ENCODE measurements around the gene RRP9. TPM values are rescaled to one million over a fixed set of nuclear protein-coding genes. Genes with fewer than 3 reads are reported as not detected.
"Not testable (repeated sequence)": the region's sequence is repeated elsewhere in the genome, so short reads cannot be mapped to it uniquely, and the experiment has no call there.

RRP9 gene
- polyA plus RNA-seq, 3 donors: 18.0 to 22.6 (median 20.3) TPM

DNA sequence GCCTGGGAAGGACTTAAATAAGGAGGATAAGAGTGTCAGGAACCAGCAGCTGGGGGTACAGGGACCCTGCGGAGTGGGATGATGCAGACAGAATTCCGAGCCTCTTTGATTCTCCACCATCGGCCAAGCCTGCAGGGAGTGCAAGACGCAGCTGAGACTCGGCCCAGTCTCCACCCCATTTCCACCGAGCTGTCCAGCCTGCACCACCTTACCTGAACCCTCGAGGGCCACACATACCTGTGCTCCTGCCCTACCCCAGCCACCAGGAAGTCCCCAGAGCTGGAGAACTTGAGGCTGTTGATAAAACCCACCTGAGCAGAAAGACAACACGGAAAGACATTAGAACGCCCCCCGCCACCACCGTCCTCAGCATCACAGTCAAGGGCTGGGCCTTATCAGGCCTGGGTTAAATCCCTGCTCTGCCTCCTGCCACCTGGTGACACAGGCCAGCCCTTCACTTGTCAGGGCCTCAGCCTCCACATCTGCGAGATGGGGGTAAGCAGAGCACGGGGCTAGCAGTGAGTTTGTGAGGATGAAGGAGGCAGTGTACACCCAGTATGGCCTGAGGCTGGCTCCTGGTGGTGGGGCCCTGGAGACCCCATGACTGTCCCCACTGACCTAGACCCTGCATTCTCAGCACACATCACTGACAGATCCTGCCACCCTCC is 8.1 kb downstream of the RRP9 start:
- DNase-seq (ENCODE audit: extremely low read depth in 1 of 11, low read depth in 9 of 11, low spot score in 4 of 11): no peak

GRCh38 chr3:51932471-51933370 is 9.0 kb downstream of the RRP9 start:
- DNase-seq (ENCODE audit: extremely low read depth in 1 of 11, low read depth in 9 of 11, low spot score in 4 of 11): no peak

- DNase-seq (ENCODE audit: extremely low read depth in 1 of 11, low read depth in 9 of 11, low spot score in 4 of 11): no peak
These were observed 9.9 kb downstream of the RRP9 start for GRCh38 chr3:51931756-51932155.

GRCh38 chr3:51930439-51930838 is 11.3 kb downstream of the RRP9 start:
- no peak for DNase-seq (ENCODE audit: extremely low read depth in 1 of 11, low read depth in 9 of 11, low spot score in 4 of 11)

DNA sequence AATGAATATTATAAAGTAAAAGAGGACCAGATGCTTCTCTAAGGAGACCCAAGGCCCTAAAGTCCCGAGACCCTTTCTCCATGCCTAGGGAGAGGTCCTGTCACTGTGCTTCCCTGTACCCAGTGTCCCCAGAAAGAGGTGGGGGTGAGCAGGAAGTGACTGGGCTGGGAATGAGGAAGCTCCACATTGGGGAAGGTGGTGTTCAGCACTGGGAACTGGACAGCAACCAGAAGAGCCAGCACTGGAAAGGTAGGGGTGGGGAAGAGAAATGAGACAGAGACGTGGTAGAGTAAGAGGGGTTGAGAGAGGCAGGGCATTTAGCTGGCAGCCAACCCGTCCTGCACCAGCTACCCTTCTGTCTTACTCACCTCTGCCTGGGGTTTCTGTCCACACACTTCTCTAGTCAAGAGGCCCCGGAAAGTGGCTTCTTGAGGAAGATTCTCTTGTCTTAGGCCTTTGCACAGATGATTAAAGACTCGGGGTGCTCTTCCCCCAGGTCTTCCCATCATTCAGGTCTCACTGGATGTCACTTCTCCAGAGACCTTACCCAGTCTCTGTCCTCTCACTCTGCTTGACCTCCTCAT is 12.2 kb downstream of the RRP9 start:
- DNase-seq (ENCODE audit: extremely low read depth in 1 of 11, low read depth in 9 of 11, low spot score in 4 of 11): no peak

DNA sequence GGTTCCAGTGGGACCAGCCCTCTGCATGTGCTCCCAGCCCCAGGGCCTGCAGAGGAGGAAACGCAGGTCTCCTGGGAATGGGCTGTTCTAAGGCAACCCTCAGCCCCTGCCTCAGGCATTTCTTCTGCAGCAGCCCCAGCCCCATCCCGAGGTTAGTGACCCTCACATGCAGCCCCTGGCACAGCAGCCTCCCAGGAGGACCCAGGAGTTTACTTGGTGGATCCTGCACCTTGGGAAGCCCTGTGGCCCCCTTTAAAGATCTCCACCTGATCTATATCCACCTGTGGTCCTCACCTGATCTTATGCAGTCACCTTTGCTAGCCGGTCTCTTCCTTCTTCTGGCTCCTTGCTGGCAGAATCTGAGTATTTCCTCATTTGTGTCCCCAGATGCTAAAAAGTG is 12.7 kb downstream of the RRP9 start:
- DNase-seq (ENCODE audit: extremely low read depth in 1 of 11, low read depth in 9 of 11, low spot score in 4 of 11): not testable (repeated sequence)

GRCh38 chr3:51928438-51928837 is 13.3 kb downstream of the RRP9 start:
- DNase-seq (ENCODE audit: extremely low read depth in 1 of 11, low read depth in 9 of 11, low spot score in 4 of 11): no peak

GRCh38 chr3:51927061-51927977 is 14.4 kb downstream of the RRP9 start:
- no peak for DNase-seq (ENCODE audit: extremely low read depth in 1 of 11, low read depth in 9 of 11, low spot score in 4 of 11)

DNA sequence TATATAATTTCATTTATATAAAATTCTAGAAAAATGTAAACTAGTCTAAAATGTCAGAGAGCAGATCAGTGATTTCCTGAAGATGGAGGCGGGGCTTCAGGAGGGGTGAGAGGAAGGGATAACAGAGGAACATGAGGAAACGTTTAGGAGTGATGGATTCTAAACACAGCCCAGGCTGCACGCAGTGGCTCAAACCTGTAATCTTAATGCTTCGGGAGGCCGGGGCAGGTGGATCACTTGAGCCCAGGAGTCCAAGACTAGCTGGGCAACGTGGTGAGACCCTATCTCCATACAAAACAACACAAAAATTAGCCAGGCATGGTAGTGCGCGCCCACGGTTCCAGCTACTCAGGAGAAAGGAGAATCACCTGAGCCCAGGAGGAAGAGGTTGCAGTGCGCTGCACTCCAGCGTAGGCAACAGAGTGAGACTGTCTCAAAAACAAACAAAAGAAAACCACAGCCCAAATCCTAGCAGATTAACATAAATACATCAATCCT is 20.6 kb downstream of the RRP9 start:
- no peak for DNase-seq (ENCODE audit: extremely low read depth in 1 of 11, low read depth in 9 of 11, low spot score in 4 of 11)

DNA sequence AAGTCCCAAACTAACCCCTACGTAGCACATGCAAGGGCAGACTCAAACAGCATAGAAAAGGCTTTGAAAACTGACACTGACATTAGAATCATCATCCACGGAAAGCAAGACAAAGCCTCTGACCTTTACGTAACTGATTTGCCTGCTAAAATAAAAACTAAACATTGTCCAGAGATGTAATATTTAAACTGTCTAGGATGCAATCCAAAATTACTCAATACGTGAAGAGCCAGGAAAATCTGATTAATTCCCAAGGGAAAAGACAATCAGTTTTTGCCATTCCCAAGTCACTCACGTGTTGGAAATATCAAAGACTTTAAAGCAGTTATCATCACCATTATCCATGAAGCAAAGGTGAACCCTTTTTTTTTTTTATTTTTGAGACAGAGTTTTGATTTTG is 25.3 kb downstream of the RRP9 start:
- no peak for DNase-seq (ENCODE audit: extremely low read depth in 1 of 11, low read depth in 9 of 11, low spot score in 4 of 11)

GRCh38 chr3:51908026-51908425 is 33.7 kb downstream of the RRP9 start:
- no peak for DNase-seq (ENCODE audit: extremely low read depth in 1 of 11, low read depth in 9 of 11, low spot score in 4 of 11)

DNA sequence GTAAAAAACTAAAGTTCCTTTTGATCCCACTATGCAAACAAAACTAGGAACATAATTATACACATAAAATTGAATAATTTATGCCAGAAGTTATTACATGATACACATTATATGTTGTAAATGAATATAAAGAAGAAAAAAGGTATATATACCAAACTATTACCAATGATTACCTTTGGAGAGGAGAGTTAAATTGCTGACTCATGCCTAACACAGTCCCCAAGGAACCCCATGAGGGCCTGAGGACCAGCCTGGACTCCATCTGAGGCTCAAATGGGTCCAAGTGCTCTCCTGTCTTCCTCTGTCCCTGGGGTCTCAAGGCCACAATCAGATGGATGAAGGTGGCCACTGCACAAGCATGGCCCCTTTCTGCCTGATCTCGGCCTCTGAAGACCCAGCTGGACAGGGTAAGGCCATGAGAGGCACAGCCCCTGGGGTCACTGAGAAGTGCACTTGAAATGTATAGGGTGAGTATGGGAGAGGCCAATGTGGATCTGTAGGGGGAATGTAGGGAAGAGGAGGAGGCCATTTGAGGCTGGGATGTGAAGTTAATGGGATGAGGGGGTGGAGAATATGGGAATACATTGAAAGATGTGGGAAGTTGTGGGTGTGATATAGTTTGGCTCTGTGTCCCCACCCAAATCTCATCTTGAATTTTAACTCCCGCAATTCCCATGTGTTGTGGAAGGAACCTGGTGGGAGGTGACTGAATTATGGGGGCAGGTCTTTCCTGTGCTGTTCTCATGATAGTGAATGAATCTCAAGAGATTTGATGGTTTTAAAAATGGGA is 37.5 kb downstream of the RRP9 start:
- DNase-seq (ENCODE audit: extremely low read depth in 1 of 11, low read depth in 9 of 11, low spot score in 4 of 11): no peak

GRCh38 chr3:51902361-51902760 is 39.3 kb downstream of the RRP9 start:
- not testable (repeated sequence) for DNase-seq (ENCODE audit: extremely low read depth in 1 of 11, low read depth in 9 of 11, low spot score in 4 of 11)

DNA sequence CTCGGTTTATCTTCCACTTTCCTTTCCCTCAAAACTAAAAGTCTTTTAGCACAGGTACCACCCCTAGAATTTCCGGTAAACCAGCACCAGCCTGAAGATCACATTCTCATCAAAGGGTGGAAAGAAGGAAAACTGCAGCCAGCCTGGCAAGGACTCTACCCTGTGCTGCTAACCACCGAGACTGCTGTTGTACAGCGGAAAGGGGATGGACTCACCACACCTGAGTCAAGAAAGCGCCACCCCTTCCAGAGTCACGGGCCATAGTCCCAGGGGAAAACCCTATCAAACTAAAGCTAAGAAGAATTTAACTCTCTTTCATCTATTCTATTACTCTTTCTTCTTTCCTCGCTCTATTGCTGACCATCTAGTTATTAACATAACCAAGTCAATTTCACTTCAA is 41.7 kb downstream of the RRP9 start:
- not testable (repeated sequence) for DNase-seq (ENCODE audit: extremely low read depth in 1 of 11, low read depth in 9 of 11, low spot score in 4 of 11)

GRCh38 chr3:51897391-51897790 is 44.3 kb downstream of the RRP9 start:
- no peak for DNase-seq (ENCODE audit: extremely low read depth in 1 of 11, low read depth in 9 of 11, low spot score in 4 of 11)

DNA sequence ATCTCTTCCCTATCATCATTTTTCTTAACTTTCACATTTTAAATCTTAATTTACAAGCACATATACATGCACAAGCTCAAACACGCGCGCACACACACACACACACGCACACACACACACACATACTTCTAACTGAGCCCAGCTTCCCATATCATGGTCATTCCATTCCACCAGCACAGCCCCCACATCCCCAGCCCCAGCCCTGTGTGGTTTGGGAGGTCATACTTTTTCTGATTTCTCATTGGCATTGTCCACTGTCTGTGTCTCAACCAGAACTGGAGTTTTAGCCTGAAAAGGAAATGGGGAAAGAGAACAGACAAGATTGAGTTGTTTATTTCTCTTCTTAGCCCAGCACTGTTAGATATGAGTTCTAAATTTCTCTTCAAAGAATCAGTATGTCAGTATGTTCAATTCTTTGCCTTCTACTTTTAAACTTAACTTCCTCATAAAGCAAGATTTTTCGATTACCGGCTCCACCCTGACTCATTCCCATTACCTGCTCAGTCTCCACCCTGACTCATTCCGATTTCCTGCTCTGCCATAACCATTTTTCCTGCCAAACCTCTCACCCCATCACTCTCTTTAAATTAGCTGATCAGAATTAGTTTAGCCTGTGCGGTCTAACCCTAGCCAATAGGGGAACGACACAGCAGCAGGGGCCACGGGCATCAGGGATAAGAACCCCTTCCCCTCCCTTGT is 44.9 kb downstream of the RRP9 start:
- no peak for DNase-seq (ENCODE audit: extremely low read depth in 1 of 11, low read depth in 9 of 11, low spot score in 4 of 11)

DNA sequence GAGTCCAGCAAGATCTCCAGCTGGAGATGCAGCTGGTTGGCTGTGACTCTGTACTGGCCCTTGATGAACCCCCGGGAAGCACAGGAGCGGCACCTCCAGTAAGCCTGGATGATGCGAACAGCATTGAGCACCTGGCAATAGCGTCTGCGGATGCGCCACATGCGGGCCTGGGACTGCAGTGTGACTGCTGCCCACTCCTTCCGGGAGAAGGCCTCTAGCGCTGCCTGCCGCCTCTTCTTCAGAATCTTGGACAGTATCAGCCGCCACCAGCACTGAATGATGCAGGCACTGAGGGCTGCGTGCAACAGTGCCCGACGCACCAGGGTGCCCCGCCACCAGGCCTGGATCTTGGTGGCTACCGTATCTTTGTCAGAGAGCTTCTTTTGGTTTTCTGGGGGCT is 46.8 kb downstream of the RRP9 start:
- no peak for DNase-seq (ENCODE audit: extremely low read depth in 1 of 11, low read depth in 9 of 11, low spot score in 4 of 11)

DNA sequence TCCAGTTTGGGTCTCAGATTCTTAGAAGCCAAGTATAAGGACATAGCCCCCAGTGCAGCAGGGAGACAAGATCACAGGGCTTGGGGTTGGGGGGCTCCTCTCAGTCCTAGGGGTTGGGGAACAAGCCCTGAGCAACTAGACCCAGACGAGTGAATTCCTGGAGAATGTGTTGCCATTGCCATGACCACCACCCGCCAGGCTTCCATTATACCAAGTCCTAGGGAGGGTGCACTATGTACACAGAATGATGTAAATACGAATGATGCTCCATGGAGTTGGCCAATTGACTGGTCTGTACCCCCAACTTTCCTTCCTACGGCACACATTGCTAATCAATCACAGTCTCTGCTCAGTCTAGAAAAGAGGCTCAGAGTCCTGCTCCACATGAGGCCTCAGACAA is 47.3 kb downstream of the RRP9 start:
- DNase-seq (ENCODE audit: extremely low read depth in 1 of 11, low read depth in 9 of 11, low spot score in 4 of 11): no peak
